Posterior vena cava (tissue), 2 donors: ENCODE data around the gene FAM186B. TPM values are rescaled to one million over a fixed set of nuclear protein-coding genes. Genes with fewer than 3 reads are reported as not detected.

Experiments used
- DNase-seq: peaks from one replicate; pipeline ENCODE4 v3.0.0-alpha.2; 2020; ENCODE audit warnings: low spot score
- intact Hi-C, 2 donors: fragments of 100-400 bp; cut with DNase I; formaldehyde crosslinking; loops; one replicate each; pipeline versions ENCODE4 v1.14.1 to v1.14.2; 2022 to 2023
- total RNA-seq, 2 donors: library from RNA; stranded (reverse); fragmentation: NEBNext Ultra II Directional; extraction: Animal tissue kit (Norgen Biotek cat#: 25700); gene quantifications; one replicate each; pipeline ENCODE4 v1.2.1, GENCODE V29; 2021
- donor health status: DM: yes; HTN: yes; CAD: no.
- donor health status: DM: yes; HTN: yes; CAD: no.

The FAM186B gene
- total RNA-seq, 2 donors from 2014 or later, result 0.14 TPM; not detected in 1

GRCh38 chr12:49543914-49544815, 61.3 kb downstream of the FAM186B start:
- intact Hi-C loops, result no loop called here
- peak; percentile 70 for DNase-seq

GRCh38 chr12:49543221-49543913, 62.1 kb downstream of the FAM186B start:
- intact Hi-C loops, result no loop called here
- peak; percentile 28 for DNase-seq

- peak; percentile 73 for DNase-seq
- intact Hi-C loops, result no loop called here
Measured at GRCh38 chr12:49542592-49543160, 62.8 kb downstream of the FAM186B start.

- peak; percentile 62 for DNase-seq
- intact Hi-C loops, result no loop called here
Measured at GRCh38 chr12:49541911-49542505, 63.4 kb downstream of the FAM186B start.

- intact Hi-C loops, result no loop called here
- DNase-seq, result peak; percentile 51
Measured at GRCh38 chr12:49541140-49541861, 64.1 kb downstream of the FAM186B start.

- peak; percentile 74 for DNase-seq
- intact Hi-C loops, result no loop called here
Measured at GRCh38 chr12:49540229-49541139, 65.0 kb downstream of the FAM186B start.

GRCh38 chr12:49539406-49540228, 65.8 kb downstream of the FAM186B start:
- intact Hi-C loops, result no loop called here

GRCh38 chr12:49538510-49539403, 66.7 kb downstream of the FAM186B start, which contains the start of gene KCNH3:
TSS of gene KCNH3 (plus strand) at chr12:49539030. CDS start at chr12:49539417, 387 bp downstream.
- intact Hi-C loops, result no loop called here
- DNase-seq, result peak; percentile 94

More at GRCh38 chr12:49539406-49540228, 65.8 kb downstream of the FAM186B start:
- DNase-seq, result peak; percentile 62

- intact Hi-C loops, result no loop called here
- peak; percentile 81 for DNase-seq
Measured at GRCh38 chr12:49537752-49538509, 67.5 kb downstream of the FAM186B start.

Other genes with a start within 250 kb of the FAM186B start
- 10 to 100 TPM; 12.1 to 14.8 TPM for gene SPATS2, start 238.2 kb downstream of the FAM186B start, total RNA-seq
- under 1 TPM; 0.10 to 0.28 TPM for gene KCNH3, start 66.6 kb downstream of the FAM186B start, total RNA-seq
- 10 to 100 TPM; 37.3 to 38.1 TPM for gene MCRS1, start 37.5 kb downstream of the FAM186B start, total RNA-seq
- 10 to 100 TPM; 16.2 to 20.7 TPM for gene PRPF40B, start 17.9 kb upstream of the FAM186B start, total RNA-seq
- 10 to 100 TPM; 16.6 to 27.9 TPM for gene FMNL3, start 101.8 kb upstream of the FAM186B start, total RNA-seq
- 100 to 1,000 TPM; 285 to 313 TPM for gene TMBIM6, start 135.9 kb upstream of the FAM186B start, total RNA-seq
- gene NCKAP5L, start 222.8 kb upstream of the FAM186B start, total RNA-seq, result 10 to 100 TPM; 16.2 to 22.4 TPM
- gene BCDIN3D, start 237.5 kb upstream of the FAM186B start, total RNA-seq, result 1 to 10 TPM; 2.5 to 4.0 TPM